BE2C (cell line): Measurements from ENCODE around the gene AGAP3.
A peak's percentile ranks its signal among the peaks of the same experiment; 100 is the strongest.

ENCODE experiments used
- DNase-seq: peaks from one replicate; pipeline ENCODE4 v3.0.0-alpha.2; 2020
- H3K27me3 ChIP-seq: fragments of 250-450 bp; sonication (Bioruptor Pico); 2 replicates; pipeline ENCODE4 v1.5.1; 2020; ENCODE audit warnings: mild to moderate bottlenecking
- H3K36me3 ChIP-seq: fragments of 250-450 bp; sonication (Bioruptor Pico); 2 replicates; pipeline ENCODE4 v1.5.1; 2020; ENCODE audit warnings: mild to moderate bottlenecking
- H3K4me1 ChIP-seq: fragments of 250-450 bp; sonication (Bioruptor Pico); 2 replicates; pipeline ENCODE4 v1.5.1; 2020
- H3K4me3 ChIP-seq: 2 replicates; pipeline ENCODE4 v1.5.1; 2011; ENCODE audit warnings: low read depth, low read length
- H3K9me3 ChIP-seq: fragments of 250-450 bp; sonication (Bioruptor Pico); 2 replicates; pipeline ENCODE4 v1.5.1; 2020
- TF ChIP-seq, protein P1 (sequence below): IDR thresholded peaks from 2 replicates; pipeline ENCODE4 v1.5.1; 2012; ENCODE audit warnings: mild to moderate bottlenecking, low read depth, low read length

The AGAP3 gene

DNA sequence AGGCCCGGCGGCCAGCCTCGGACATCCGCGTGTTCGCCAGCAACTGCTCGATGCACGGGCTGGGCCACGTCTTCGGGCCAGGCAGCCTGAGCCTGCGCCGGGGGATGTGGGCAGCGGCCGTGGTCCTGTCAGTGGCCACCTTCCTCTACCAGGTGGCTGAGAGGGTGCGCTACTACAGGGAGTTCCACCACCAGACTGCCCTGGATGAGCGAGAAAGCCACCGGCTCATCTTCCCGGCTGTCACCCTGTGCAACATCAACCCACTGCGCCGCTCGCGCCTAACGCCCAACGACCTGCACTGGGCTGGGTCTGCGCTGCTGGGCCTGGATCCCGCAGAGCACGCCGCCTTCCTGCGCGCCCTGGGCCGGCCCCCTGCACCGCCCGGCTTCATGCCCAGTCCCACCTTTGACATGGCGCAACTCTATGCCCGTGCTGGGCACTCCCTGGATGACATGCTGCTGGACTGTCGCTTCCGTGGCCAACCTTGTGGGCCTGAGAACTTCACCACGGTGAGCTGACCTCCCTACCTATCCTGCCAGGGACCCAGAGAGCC lies 37.3 kb upstream of the AGAP3 start:
- no peaks in the 10 kb centered on the region for H3K9me3 ChIP-seq
- TF ChIP-seq, protein P1, sequence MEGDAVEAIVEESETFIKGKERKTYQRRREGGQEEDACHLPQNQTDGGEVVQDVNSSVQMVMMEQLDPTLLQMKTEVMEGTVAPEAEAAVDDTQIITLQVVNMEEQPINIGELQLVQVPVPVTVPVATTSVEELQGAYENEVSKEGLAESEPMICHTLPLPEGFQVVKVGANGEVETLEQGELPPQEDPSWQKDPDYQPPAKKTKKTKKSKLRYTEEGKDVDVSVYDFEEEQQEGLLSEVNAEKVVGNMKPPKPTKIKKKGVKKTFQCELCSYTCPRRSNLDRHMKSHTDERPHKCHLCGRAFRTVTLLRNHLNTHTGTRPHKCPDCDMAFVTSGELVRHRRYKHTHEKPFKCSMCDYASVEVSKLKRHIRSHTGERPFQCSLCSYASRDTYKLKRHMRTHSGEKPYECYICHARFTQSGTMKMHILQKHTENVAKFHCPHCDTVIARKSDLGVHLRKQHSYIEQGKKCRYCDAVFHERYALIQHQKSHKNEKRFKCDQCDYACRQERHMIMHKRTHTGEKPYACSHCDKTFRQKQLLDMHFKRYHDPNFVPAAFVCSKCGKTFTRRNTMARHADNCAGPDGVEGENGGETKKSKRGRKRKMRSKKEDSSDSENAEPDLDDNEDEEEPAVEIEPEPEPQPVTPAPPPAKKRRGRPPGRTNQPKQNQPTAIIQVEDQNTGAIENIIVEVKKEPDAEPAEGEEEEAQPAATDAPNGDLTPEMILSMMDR, result no peak
- peaks cover 34% of the 10 kb centered on the region for H3K4me1 ChIP-seq
- H3K4me3 ChIP-seq, result no peak overlapping the region
- peaks cover 7% of the 10 kb centered on the region; the same call in 1 of the 2 replicates for H3K36me3 ChIP-seq
- no peak for DNase-seq
- H3K27me3 ChIP-seq, result no peaks in the 10 kb centered on the region

- no peak for DNase-seq
- TF ChIP-seq, protein P1, result no peak
- H3K9me3 ChIP-seq, result no peaks in the 10 kb centered on the region
- H3K4me3 ChIP-seq, result no peak overlapping the region
- H3K36me3 ChIP-seq, result peaks cover 4% of the 10 kb centered on the region; the same call in 1 of the 2 replicates
- no peaks in the 10 kb centered on the region for H3K27me3 ChIP-seq
- peaks cover 20% of the 10 kb centered on the region for H3K4me1 ChIP-seq
Observed at GRCh38 chr7:151051108-151051507, 35.2 kb upstream of the AGAP3 start.

DNA sequence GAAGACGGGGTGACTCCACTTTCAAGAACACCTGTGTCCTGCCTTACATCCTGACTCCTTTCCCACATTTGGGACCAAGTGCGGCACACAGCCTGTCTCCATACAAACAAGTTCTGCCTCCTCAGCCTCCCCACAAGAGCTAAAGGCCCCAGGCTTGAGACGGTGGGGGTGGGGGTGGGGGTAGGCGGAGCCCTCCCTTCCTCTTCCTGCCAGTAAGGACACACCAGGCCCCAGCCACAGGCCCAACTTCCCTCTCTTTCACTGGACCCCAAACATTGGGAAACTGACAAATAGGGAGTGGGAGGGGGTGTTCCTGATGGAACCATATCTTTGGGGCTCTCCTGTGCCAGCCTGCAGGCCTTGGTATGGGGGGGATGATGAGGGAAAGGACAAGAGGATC lies 33.2 kb upstream of the AGAP3 start:
- H3K4me1 ChIP-seq, result peaks cover 4% of the 10 kb centered on the region
- no peaks in the 10 kb centered on the region for H3K9me3 ChIP-seq
- no peak overlapping the region for H3K4me3 ChIP-seq
- no peaks in the 10 kb centered on the region for H3K27me3 ChIP-seq
- 0 out of 2 replicates have a peak, but pooled peaks cover 4% of the 10 kb centered on the region for H3K36me3 ChIP-seq
- TF ChIP-seq, protein P1, result no peak
- DNase-seq, result no peak

DNA sequence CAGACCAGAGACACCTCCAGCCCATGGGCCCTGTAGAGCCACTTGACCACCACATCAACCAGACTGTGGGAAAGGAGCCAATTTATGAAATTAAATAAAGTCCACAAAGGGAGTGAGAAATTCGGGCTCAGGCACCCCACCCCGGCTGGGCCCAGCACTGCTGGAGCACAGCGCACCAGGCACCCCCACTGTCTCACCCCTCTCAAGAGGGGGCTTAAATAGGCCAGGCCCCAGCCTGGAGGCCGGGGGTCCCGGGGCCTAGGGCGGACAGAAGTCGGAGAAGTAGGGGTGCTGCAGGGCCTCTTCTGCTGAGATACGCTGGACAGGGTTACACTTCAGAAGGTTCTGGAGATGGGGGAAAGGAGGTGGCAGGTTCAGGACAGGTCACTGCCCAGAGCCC lies 32.5 kb upstream of the AGAP3 start:
- H3K4me3 ChIP-seq, result no peak overlapping the region

DNA sequence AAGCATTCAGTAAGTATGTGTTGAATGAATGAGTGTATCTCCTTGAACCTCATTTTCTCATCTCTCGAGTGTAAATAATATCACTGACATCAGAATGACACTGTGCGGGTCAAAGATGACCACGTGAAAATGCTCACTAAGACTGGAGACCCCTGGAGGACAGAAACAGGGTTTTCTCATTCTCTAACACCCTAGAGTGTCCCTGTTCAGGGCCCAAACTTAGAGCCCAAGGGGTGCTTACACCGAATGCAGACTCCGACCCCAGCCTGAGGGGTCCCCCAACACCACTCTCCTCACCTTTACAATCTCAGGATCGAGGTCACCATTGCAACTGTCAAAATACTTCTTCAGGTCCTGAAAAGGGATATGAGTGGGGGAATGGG lies 30.0 kb upstream of the AGAP3 start:
- no peaks in the 10 kb centered on the region for H3K9me3 ChIP-seq
- no peak overlapping the region for H3K4me3 ChIP-seq
- TF ChIP-seq, protein P1, result peak; percentile 24; the same call in 1 of the 2 replicates
- no peak for DNase-seq
- H3K27me3 ChIP-seq, result no peaks in the 10 kb centered on the region
- H3K4me1 ChIP-seq, result peaks cover 11% of the 10 kb centered on the region
- 0 out of 2 replicates have a peak, but pooled peaks cover 4% of the 10 kb centered on the region for H3K36me3 ChIP-seq

More for the DNA sequence above, 32.5 kb upstream of the AGAP3 start:
- Histone ChIP-seq H3K27me3 (no peaks in the 10 kb centered on the region), H3K4me1 (peaks cover 7% of the 10 kb centered on the region), H3K36me3 (0 out of 2 replicates have a peak, but pooled peaks cover 4% of the 10 kb centered on the region), H3K9me3 (no peaks in the 10 kb centered on the region)
- DNase-seq, result no peak
- TF ChIP-seq, protein P1, result no peak

DNA sequence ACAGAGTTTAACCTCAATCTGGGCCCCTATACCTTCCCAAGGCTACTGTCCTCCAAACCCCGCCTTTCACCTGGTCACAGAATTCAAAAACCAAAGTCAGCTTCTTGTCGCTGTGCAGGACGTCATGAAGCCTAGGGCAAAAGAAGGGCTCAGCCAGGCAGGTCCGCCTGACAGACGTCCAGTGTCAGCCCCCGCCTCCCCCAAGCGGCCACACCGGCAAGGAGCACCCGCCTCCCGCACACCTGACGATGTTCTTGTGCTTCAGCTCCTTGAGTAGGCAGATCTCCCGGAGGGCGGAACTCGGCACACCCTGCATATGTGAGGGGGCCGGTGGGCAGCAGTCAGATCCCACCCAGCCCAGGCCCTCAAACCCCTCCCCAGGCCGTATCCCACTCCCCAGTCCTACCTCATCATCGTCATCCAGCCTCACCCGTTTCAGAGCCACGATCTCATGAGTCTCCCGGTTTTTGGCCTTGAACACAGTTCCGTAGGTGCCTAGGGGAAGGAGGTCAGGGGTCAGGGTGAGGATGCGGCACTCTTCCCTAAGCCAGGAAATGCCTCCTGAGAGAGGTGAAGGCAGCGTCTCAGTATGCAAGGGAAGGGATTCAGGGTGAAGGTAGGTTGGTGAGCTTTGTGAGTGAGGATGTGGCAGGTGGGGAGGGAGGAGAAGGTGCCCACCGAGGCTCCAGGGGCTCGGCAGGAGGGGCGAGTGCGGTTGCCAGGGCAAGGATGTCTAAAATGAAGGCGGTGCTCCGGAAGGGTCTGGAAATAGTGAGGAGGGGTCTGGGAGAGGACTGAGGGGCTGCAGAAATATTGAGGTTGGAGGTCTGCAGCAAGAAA lies 29.4 kb upstream of the AGAP3 start:
- Histone ChIP-seq H3K36me3 (0 out of 2 replicates have a peak, but pooled peaks cover 5% of the 10 kb centered on the region), H3K4me1 (peaks cover 17% of the 10 kb centered on the region), H3K9me3 (no peaks in the 10 kb centered on the region), H3K27me3 (no peaks in the 10 kb centered on the region), H3K4me3 (peak overlapping the region; percentile 94)
- TF ChIP-seq, protein P1, result no peak
- DNase-seq, result no peak
